Mononuclear cell (primary cell): ENCODE results near the gene TMEFF2. TPM values are rescaled to one million over a fixed set of nuclear protein-coding genes. Genes with fewer than 3 reads are reported as not detected.

Experiments used
- H3K27me3 ChIP-seq: 2 replicates; pipeline ENCODE4 v1.6.0; 2011; ENCODE audit warnings: low read length, control low read depth; ENCODE audit not compliant: insufficient read depth
- H3K4me1 ChIP-seq: 2 replicates; pipeline ENCODE4 v1.5.1; 2011; ENCODE audit warnings: mild to moderate bottlenecking, low read length, control low read depth; ENCODE audit not compliant: insufficient read depth
- H3K4me3 ChIP-seq: 2 replicates; pipeline ENCODE4 v1.5.1; 2011; ENCODE audit warnings: mild to moderate bottlenecking, low read length, moderate library complexity
- H3K9me3 ChIP-seq: 2 replicates; pipeline ENCODE4 v1.5.1; 2011; ENCODE audit warnings: low read depth, mild to moderate bottlenecking, control low read depth, low read length
- total RNA-seq: library from RNA; depleted of rRNA; stranded (reverse); fragments of >200 nt; gene quantifications from one replicate; pipeline ENCODE4 v1.2.3, GENCODE V29; 2012

The TMEFF2 gene
- total RNA-seq, 1 donor: not detected

- Histone ChIP-seq H3K4me3 (no peak overlapping the region), H3K27me3 (peaks cover 77% of the 10 kb centered on the region), H3K9me3 (no peaks in the 10 kb centered on the region), H3K4me1 (peaks cover 26% of the 10 kb centered on the region)
These were observed 1.9 kb upstream of the TMEFF2 start for GRCh38 chr2:192196421-192197194.

DNA sequence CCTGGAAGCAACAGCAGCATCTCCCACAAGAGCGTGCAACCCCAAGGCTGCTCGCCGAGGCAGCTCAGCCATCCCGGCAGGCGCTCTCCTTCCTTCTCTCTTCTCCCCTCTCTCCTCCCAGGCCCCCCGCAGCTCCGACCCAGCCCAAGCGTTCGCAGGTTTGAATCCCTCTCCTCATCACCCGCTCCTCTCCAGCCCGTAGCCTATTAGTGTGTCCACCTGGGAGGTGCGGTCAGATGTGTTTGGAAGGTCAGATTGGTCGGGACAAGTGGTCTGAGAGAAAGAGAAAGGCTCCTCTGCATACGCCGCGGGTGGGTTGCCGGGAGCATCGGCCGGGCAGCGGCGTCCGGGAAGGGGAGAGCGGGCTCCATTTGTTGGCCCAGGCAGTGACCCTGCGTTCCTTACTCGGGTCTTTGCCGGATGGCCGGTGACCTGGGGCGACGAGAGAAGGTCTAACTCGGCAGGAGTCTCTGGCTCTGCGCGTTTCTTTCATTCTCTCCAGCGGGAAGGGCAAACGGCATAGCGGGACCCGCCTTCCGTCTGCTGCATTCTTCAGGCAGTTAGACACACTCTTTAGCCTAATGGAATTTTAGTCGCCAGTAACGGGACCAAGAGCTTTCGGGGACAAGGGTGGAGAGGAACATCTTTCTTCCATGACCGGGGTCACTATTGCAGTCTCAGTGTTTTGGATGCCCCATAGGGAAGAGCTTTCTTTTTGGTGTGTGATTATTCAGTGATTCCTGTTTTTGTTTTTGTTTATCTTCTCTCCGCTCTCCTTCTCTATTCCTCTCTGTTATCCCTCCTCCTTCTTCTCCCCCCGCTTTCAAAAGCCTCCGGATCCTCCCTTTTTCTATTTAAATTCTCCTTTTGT, 1.1 kb upstream of the TMEFF2 start:
- H3K4me3 ChIP-seq: no peak overlapping the region
- H3K4me1 ChIP-seq: peaks cover 26% of the 10 kb centered on the region
- H3K27me3 ChIP-seq: peaks cover 82% of the 10 kb centered on the region
- no peaks in the 10 kb centered on the region for H3K9me3 ChIP-seq

DNA sequence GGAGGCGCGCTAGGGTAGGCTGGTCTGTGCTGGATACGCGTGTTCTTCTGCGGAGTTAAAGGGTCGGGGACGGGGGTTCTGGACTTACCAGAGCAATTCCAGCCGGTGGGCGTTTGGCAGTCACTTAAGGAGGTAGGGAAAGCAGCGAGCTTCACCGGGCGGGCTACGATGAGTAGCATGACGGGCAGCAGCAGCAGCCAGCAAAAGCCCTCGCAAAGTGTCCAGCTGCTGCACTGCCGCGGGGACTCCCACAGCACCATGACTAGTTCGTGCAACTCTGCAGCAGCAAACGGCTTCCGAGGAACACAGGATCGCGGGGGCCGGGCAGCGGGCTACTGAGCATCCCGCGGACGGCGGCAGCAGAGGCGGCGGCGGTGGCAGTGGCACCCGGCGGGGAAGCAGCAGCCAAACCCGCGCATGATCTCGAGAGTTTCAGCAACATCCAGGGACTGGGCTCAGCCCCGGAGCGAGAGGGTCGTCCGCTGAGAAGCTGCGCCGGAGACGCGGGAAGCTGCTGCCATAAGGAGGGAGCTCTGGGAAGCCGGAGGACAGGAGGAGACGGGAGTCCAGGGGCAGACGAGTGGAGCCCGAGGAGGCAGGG, 368 bp downstream of the TMEFF2 start:
- Histone ChIP-seq H3K27me3 (peaks cover 78% of the 10 kb centered on the region), H3K9me3 (no peaks in the 10 kb centered on the region), H3K4me3 (no peak overlapping the region), H3K4me1 (peaks cover 26% of the 10 kb centered on the region)

- Histone ChIP-seq H3K27me3 (peaks cover 45% of the 10 kb centered on the region), H3K9me3 (no peaks in the 10 kb centered on the region), H3K4me3 (no peak overlapping the region), H3K4me1 (peaks cover 15% of the 10 kb centered on the region)
These were observed 4.3 kb downstream of the TMEFF2 start for GRCh38 chr2:192190474-192190873.

- peaks cover 11% of the 10 kb centered on the region for H3K27me3 ChIP-seq
- H3K4me1 ChIP-seq: no peaks in the 10 kb centered on the region
- no peaks in the 10 kb centered on the region for H3K9me3 ChIP-seq
- no peak overlapping the region for H3K4me3 ChIP-seq
These were observed 7.9 kb downstream of the TMEFF2 start for GRCh38 chr2:192186806-192187205.

GRCh38 chr2:192184349-192184748, 10.4 kb downstream of the TMEFF2 start:
- Histone ChIP-seq H3K27me3 (peaks cover 2% of the 10 kb centered on the region), H3K4me1 (no peaks in the 10 kb centered on the region), H3K9me3 (no peaks in the 10 kb centered on the region), H3K4me3 (no peak overlapping the region)

- H3K4me3 ChIP-seq: no peak overlapping the region
These were observed 11.4 kb downstream of the TMEFF2 start for GRCh38 chr2:192183296-192183695.

GRCh38 chr2:192166946-192167345, 27.8 kb downstream of the TMEFF2 start:
- H3K9me3 ChIP-seq: no peaks in the 10 kb centered on the region
- no peak overlapping the region for H3K4me3 ChIP-seq
- peaks cover 1% of the 10 kb centered on the region for H3K4me1 ChIP-seq
- no peaks in the 10 kb centered on the region for H3K27me3 ChIP-seq

More at GRCh38 chr2:192183296-192183695, 11.4 kb downstream of the TMEFF2 start:
- no peaks in the 10 kb centered on the region for H3K9me3 ChIP-seq
- H3K27me3 ChIP-seq: peaks cover 2% of the 10 kb centered on the region
- H3K4me1 ChIP-seq: no peaks in the 10 kb centered on the region

DNA sequence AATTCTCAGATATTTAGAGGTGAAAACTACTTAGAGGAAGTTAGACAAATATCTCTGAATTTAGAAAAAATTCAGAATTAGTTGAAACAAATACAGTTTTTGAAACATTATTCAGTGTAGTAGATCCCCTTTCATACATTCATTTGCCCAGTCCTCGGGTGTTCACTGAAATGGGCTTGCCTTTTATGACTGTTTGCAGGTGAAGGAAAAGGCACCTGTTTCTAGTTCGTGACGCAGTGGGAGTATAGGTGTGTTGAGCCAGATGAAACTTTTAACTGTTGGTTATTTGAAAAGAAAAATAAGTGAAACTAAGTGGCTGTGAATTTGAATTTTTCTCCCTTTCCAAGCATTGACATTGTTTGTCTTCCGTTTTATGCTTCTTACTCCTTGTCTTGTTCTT, 28.9 kb downstream of the TMEFF2 start:
- no peaks in the 10 kb centered on the region for H3K27me3 ChIP-seq
- no peak overlapping the region for H3K4me3 ChIP-seq
- peaks cover 7% of the 10 kb centered on the region for H3K4me1 ChIP-seq
- no peaks in the 10 kb centered on the region for H3K9me3 ChIP-seq

GRCh38 chr2:192162392-192163042, 32.2 kb downstream of the TMEFF2 start:
- Histone ChIP-seq H3K27me3 (no peaks in the 10 kb centered on the region), H3K4me3 (no peak overlapping the region), H3K9me3 (no peaks in the 10 kb centered on the region)

GRCh38 chr2:192161656-192162290, 33.0 kb downstream of the TMEFF2 start:
- Histone ChIP-seq H3K9me3 (no peaks in the 10 kb centered on the region), H3K4me1 (peaks cover 7% of the 10 kb centered on the region), H3K27me3 (no peaks in the 10 kb centered on the region), H3K4me3 (no peak overlapping the region)

More at GRCh38 chr2:192162392-192163042, 32.2 kb downstream of the TMEFF2 start:
- H3K4me1 ChIP-seq: peaks cover 7% of the 10 kb centered on the region

DNA sequence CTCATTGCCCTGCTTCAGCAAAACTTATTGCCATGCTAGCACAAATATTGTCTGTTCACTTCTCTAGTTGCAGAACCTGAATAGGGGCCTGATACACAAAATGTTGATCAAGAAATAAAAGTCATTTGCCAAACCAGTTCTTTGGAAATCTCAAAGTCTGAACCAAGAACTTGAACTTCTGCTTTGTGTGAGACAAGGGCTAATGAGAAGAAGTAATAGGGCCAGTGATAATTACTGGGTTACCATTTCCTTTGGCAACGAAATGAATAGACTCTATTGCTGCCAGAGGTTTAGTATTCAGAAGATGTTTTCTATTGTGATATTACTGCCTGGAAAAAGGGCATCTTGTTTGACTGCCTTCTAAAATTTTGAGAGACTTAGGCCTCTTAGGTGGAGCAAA, 35.0 kb downstream of the TMEFF2 start:
- H3K27me3 ChIP-seq: no peaks in the 10 kb centered on the region
- no peak overlapping the region for H3K4me3 ChIP-seq
- H3K4me1 ChIP-seq: peaks cover 10% of the 10 kb centered on the region
- H3K9me3 ChIP-seq: no peaks in the 10 kb centered on the region

DNA sequence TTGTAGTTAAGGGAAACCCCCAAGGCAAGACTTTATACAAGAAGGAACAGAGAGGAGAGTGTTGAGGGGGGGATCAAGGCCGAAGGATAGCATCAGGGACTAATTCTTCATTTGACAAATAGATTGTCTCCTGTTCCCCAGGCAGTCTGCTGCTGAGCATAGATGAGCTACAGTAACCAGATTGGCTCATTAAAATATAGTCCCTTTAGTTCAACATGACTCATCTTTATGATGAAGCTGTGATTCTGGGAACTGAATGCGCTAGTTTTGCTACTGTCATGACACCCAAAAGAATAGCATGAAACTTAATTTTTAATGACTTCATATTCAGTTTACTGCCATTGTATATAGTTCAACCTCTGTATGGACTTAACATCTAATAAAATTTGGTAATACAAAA, 35.5 kb downstream of the TMEFF2 start:
- Histone ChIP-seq H3K4me1 (peaks cover 10% of the 10 kb centered on the region), H3K4me3 (no peak overlapping the region), H3K27me3 (no peaks in the 10 kb centered on the region), H3K9me3 (no peaks in the 10 kb centered on the region)

DNA sequence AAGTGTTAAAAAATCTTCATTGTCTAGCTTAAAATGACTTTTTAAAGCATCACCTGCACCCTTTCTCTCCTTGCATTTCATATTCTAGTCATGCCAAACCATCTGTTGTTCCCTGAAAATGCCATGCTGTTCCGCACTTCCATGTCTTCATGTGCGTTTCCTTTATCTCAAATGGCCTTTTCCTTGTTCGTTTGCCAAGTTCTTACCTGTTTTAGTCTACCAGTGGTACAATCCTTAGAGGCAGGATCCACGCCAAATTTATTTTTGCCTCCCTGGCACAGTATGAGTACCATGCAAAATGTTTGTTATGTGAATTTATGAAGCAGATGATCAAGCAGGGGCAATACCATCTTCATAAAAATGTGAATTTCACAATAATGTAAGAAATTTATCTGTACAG, 37.0 kb downstream of the TMEFF2 start:
- H3K4me1 ChIP-seq: peaks cover 10% of the 10 kb centered on the region
- no peak overlapping the region for H3K4me3 ChIP-seq
- no peaks in the 10 kb centered on the region for H3K27me3 ChIP-seq
- H3K9me3 ChIP-seq: no peaks in the 10 kb centered on the region
